WERI-Rb-1 (cell line): ENCODE data around the gene MYO15A.

ENCODE experiments used
- DNase-seq: peaks from one replicate; pipeline ENCODE4 v3.0.0-alpha.2; 2020
- H3K27ac ChIP-seq: fragments of 250-450 bp; sonication (Bioruptor Pico); 2 replicates; pipeline ENCODE4 v1.5.1; 2020; ENCODE audit warnings: mild to moderate bottlenecking, moderate library complexity
- H3K27me3 ChIP-seq: fragments of 250-450 bp; sonication (Bioruptor Pico); 2 replicates; pipeline ENCODE4 v1.5.1; 2021; ENCODE audit warnings: mild to moderate bottlenecking, low read depth, moderate library complexity; ENCODE audit not compliant: insufficient read depth, severe bottlenecking
- H3K36me3 ChIP-seq: fragments of 250-450 bp; sonication (Bioruptor Pico); 2 replicates; pipeline ENCODE4 v1.5.1; 2020; ENCODE audit warnings: mild to moderate bottlenecking, moderate library complexity
- H3K4me3 ChIP-seq: 2 replicates; pipeline ENCODE4 v1.5.1; 2011; ENCODE audit warnings: low read depth, mild to moderate bottlenecking, control low read depth, low read length
- H3K9me3 ChIP-seq: fragments of 250-450 bp; sonication (Bioruptor Pico); 2 replicates; pipeline ENCODE4 v1.5.1; 2021; ENCODE audit warnings: mild to moderate bottlenecking, moderate library complexity; ENCODE audit not compliant: severe bottlenecking
- CTCF ChIP-seq: IDR thresholded peaks from 2 replicates; pipeline ENCODE4 v1.5.1; 2011; ENCODE audit warnings: low read depth, mild to moderate bottlenecking, control low read depth, inconsistent platforms, low read length

MYO15A gene

GRCh38 chr17:18198530-18198929 is 90.0 kb downstream of the MYO15A start:
- no peak for DNase-seq
- Histone ChIP-seq H3K9me3 (no peaks in the 10 kb centered on the region), H3K27me3 (no peaks in the 10 kb centered on the region), H3K27ac (no peak overlapping the region), H3K4me3 (no peak overlapping the region), H3K36me3 (peaks cover 79% of the 10 kb centered on the region)
- no peak for TF ChIP-seq CTCF

GRCh38 chr17:18201108-18201507 is 92.6 kb downstream of the MYO15A start:
- TF ChIP-seq CTCF, result no peak
- H3K27ac ChIP-seq, result no peak overlapping the region
- peaks cover 78% of the 10 kb centered on the region for H3K36me3 ChIP-seq
- no peak for DNase-seq
- no peaks in the 10 kb centered on the region for H3K9me3 ChIP-seq
- no peaks in the 10 kb centered on the region for H3K27me3 ChIP-seq
- H3K4me3 ChIP-seq, result no peak overlapping the region

- Histone ChIP-seq H3K36me3 (peaks cover 78% of the 10 kb centered on the region), H3K27ac (no peak overlapping the region), H3K27me3 (no peaks in the 10 kb centered on the region), H3K9me3 (no peaks in the 10 kb centered on the region), H3K4me3 (no peak overlapping the region)
- DNase-seq, result no peak
- no peak for TF ChIP-seq CTCF
These were observed 94.8 kb downstream of the MYO15A start for GRCh38 chr17:18203308-18203707.

- H3K36me3 ChIP-seq, result peaks cover 79% of the 10 kb centered on the region
- no peak for TF ChIP-seq CTCF
These were observed 97.3 kb downstream of the MYO15A start for GRCh38 chr17:18205861-18206260.

GRCh38 chr17:18206962-18207361 is 98.4 kb downstream of the MYO15A start:
- no peak for TF ChIP-seq CTCF
- H3K4me3 ChIP-seq, result no peak overlapping the region
- H3K27ac ChIP-seq, result no peak overlapping the region
- no peaks in the 10 kb centered on the region for H3K9me3 ChIP-seq
- no peaks in the 10 kb centered on the region for H3K27me3 ChIP-seq
- H3K36me3 ChIP-seq, result peaks cover 75% of the 10 kb centered on the region
- no peak for DNase-seq

More at GRCh38 chr17:18205861-18206260, 97.3 kb downstream of the MYO15A start:
- Histone ChIP-seq H3K9me3 (no peaks in the 10 kb centered on the region), H3K4me3 (no peak overlapping the region), H3K27ac (no peak overlapping the region), H3K27me3 (no peaks in the 10 kb centered on the region)
- no peak for DNase-seq

GRCh38 chr17:18208092-18208491 is 99.5 kb downstream of the MYO15A start:
- Histone ChIP-seq H3K4me3 (no peak overlapping the region), H3K9me3 (no peaks in the 10 kb centered on the region), H3K36me3 (peaks cover 69% of the 10 kb centered on the region), H3K27me3 (no peaks in the 10 kb centered on the region), H3K27ac (no peak overlapping the region)
- TF ChIP-seq CTCF, result no peak
- no peak for DNase-seq
